Esophagus squamous epithelium (tissue), 4 donors: ENCODE data around the gene NFKBIB.

ENCODE experiments used
- CTCF ChIP-seq, 6 experiments: fragments of 450-650 bp in 4 of 6; fragments of 200-600 bp in 2 of 6; sonication (generic) in 2 of 6; IDR thresholded peaks; one replicate each; pipeline ENCODE4 v1.5.1; 2016 to 2019; ENCODE audit warnings: antibody characterized with exemption in 6 of 6, mild to moderate bottlenecking in 4 of 6, moderate library complexity in 4 of 6
- POLR2A ChIP-seq, 4 donors: fragments of 450-650 bp; IDR thresholded peaks; one replicate each; pipeline ENCODE4 v1.6.1; 2017; ENCODE audit warnings: antibody characterized with exemption in 4 of 4, mild to moderate bottlenecking in 4 of 4, moderate library complexity in 3 of 4

DNA sequence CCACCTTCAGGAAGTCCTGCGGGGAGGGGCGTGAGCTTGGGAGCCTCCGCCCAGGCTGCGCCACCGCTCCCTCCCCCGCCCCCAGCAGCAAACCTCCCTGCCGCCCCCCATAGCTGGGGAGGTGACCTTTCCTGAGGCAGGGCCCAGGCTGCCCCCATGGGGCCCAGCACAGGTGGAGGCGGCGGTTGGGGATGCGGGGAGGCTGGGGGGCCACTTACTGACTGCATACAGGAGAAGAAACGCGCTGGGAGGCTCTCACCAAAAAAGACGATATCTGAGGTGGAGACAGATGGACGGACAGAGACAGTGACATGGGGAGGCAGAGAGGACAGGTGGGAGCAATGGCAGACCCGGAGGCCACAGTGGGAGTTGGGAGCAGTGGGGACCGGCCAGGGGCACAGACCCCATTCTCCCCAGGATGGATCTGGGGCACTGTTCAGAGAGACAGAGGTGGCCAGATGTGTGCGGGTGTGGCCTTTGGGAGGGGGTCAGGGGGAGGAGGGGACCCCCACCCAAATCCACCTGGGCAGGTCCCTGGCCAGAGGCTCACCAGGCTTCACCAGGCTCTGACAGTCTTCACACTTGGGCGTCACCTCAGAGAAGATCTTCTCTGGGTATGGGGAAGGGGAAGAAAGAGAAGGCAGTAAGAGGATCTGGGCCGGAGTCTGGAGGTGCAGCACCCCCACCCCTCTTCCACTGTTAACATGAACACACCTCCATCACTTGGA lies 18.7 kb upstream of the NFKBIB start:
- TF ChIP-seq CTCF (IDR thresholded peaks at IDR 0.05) (no peak), POLR2A (IDR thresholded peaks at IDR 0.05) (no peak)
